H1 (cell line): ENCODE measurements around the gene DDX51. TPM values are rescaled to one million over a fixed set of nuclear protein-coding genes. Genes with fewer than 3 reads are reported as not detected.

Experiments used
- CTCF ChIA-PET: fragments of 300-600 bp; sonication (Branson Sonifier 250); formaldehyde crosslinking; loops from one replicate; lab custom pipeline; 2021; ENCODE audit not compliant: partially characterized antibody; lab: Charles Lee
- POLR2A ChIA-PET: fragments of 300-600 bp; sonication (Branson Sonifier 250); formaldehyde crosslinking; loops from one replicate; lab custom pipeline; 2021; ENCODE audit warnings: inconsistent platforms; ENCODE audit not compliant: partially characterized antibody; lab: Charles Lee
- DNase-seq, 2 experiments: peaks; one replicate each; pipeline versions ENCODE4 v3.0.0 to v3.0.0-alpha.2; 2010 to 2022; ENCODE audit warnings: low spot score in 2 of 2, low read depth in 1 of 2, mixed read lengths in 1 of 2
- FAIRE-seq: peaks from 2 replicates; lab custom pipeline; 2011; peaks lifted over from hg19 to GRCh38; lab: Jason Lieb, UNC
- H2AFZ ChIP-seq: 2 replicates; pipeline ENCODE4 v1.8.1; 2012; ENCODE audit warnings: low read length, inconsistent platforms
- H2AK5ac ChIP-seq: 2 replicates; pipeline ENCODE4 v1.6.1; 2013; ENCODE audit warnings: low read depth, low read length
- H2BK120ac ChIP-seq: replicated peaks from 2 replicates; pipeline ENCODE3; 2013; ENCODE audit warnings: low read depth, low read length, inconsistent platforms
- H2BK12ac ChIP-seq: 2 replicates; pipeline ENCODE4 v1.6.1; 2013; ENCODE audit warnings: low read depth, low read length
- H2BK15ac ChIP-seq: 2 replicates; pipeline ENCODE4 v1.6.1; 2013; ENCODE audit warnings: low read length
- H2BK20ac ChIP-seq: 2 replicates; pipeline ENCODE4 v1.6.1; 2013; ENCODE audit warnings: low read length
- H2BK5ac ChIP-seq: 2 replicates; pipeline ENCODE4 v1.6.1; 2013; ENCODE audit warnings: low read depth, low read length
- H3K14ac ChIP-seq: 2 replicates; pipeline ENCODE4 v1.6.1; 2013; ENCODE audit warnings: inconsistent platforms; ENCODE audit not compliant: insufficient read length
- H3K18ac ChIP-seq: 2 replicates; pipeline ENCODE4 v1.6.1; 2013; ENCODE audit warnings: low read length; ENCODE audit errors: extremely low read depth
- H3K23ac ChIP-seq: 2 replicates; pipeline ENCODE4 v1.6.1; 2013; ENCODE audit warnings: inconsistent platforms; ENCODE audit not compliant: insufficient read length
- H3K23me2 ChIP-seq: 2 replicates; pipeline ENCODE4 v1.6.1; 2013; ENCODE audit warnings: low read depth, low read length
- H3K27ac ChIP-seq: 2 replicates; pipeline ENCODE4 v1.6.1; 2011; ENCODE audit warnings: low read depth, low read length, inconsistent platforms
- H3K27me3 ChIP-seq, 4 experiments: replicated peaks in 1 of 4; 1 replicate in 1 of 4; 2 replicates in 3 of 4; pipeline versions ENCODE4 v1.6.1 to v1.8.1; 2011 to 2013; ENCODE audit warnings: low read length in 3 of 4, mild to moderate bottlenecking in 3 of 4, inconsistent platforms in 2 of 4, mixed read lengths in 2 of 4, moderate library complexity in 1 of 4; ENCODE audit not compliant: control insufficient read depth in 3 of 4, insufficient read depth in 3 of 4; ENCODE audit errors: extremely low read depth in 1 of 4
- H3K36me3 ChIP-seq, 4 experiments: 2 replicates each; pipeline versions ENCODE4 v1.6.1 to v1.8.1; 2011 to 2013; ENCODE audit warnings: mild to moderate bottlenecking in 4 of 4, low read length in 3 of 4, moderate library complexity in 2 of 4, control low read depth in 1 of 4, inconsistent platforms in 1 of 4; ENCODE audit not compliant: insufficient read depth in 4 of 4, control insufficient read depth in 2 of 4
- H3K4ac ChIP-seq: replicated peaks from 2 replicates; pipeline ENCODE3; 2013; ENCODE audit warnings: low read length, low read depth, mixed read lengths, inconsistent platforms; ENCODE audit not compliant: insufficient read length
- H3K4me1 ChIP-seq, 4 experiments: replicated peaks in 1 of 4; 1 replicate in 1 of 4; 2 replicates in 3 of 4; pipeline versions ENCODE4 v1.6.1 to v1.8.1; 2011 to 2013; ENCODE audit warnings: low read length in 3 of 4, inconsistent platforms in 2 of 4, mixed read lengths in 1 of 4; ENCODE audit not compliant: insufficient read depth in 4 of 4, control insufficient read depth in 3 of 4
- H3K4me2 ChIP-seq, 2 experiments: 2 replicates each; pipeline versions ENCODE4 v1.6.1 to v1.8.1; 2011 to 2013; ENCODE audit warnings: low read depth in 2 of 2, low read length in 2 of 2, control low read depth in 1 of 2, inconsistent platforms in 1 of 2, mild to moderate bottlenecking in 1 of 2; ENCODE audit not compliant: insufficient read depth in 1 of 2
- H3K4me3 ChIP-seq, 4 experiments: fragments of 200-600, 300-600 bp in 1 of 4; sonication (generic), shearing (Covaris generic), sonication (Bioruptor Twin) in 1 of 4; 2 replicates each; pipeline versions ENCODE4 v1.5.1 to v1.8.1; 2011 to 2016; ENCODE audit warnings: low read length in 4 of 4, low read depth in 3 of 4, control low read depth in 2 of 4, inconsistent platforms in 2 of 4, mild to moderate bottlenecking in 2 of 4, mixed read lengths in 1 of 4, moderate library complexity in 1 of 4; ENCODE audit not compliant: insufficient read depth in 2 of 4; ENCODE audit errors: extremely low read depth in 1 of 4
- H3K56ac ChIP-seq: replicated peaks from 2 replicates; pipeline ENCODE3; 2013; ENCODE audit warnings: low read depth, mild to moderate bottlenecking, mixed read lengths, low read length, inconsistent platforms; ENCODE audit not compliant: insufficient read length
- H3K79me1 ChIP-seq: 2 replicates; pipeline ENCODE4 v1.6.1; 2013; ENCODE audit warnings: low read depth, low read length, control low read depth
- H3K79me2 ChIP-seq, 2 experiments: 2 replicates each; pipeline versions ENCODE4 v1.6.1 to v1.8.1; 2012 to 2013; ENCODE audit warnings: low read length in 2 of 2, mild to moderate bottlenecking in 2 of 2, inconsistent platforms in 1 of 2; ENCODE audit not compliant: insufficient read depth in 2 of 2, control insufficient read depth in 1 of 2
- H3K9ac ChIP-seq, 4 experiments: replicated peaks in 1 of 4; 1 replicate in 1 of 4; 2 replicates in 3 of 4; pipeline versions ENCODE4 v1.6.1 to v1.8.1; 2011 to 2013; ENCODE audit warnings: low read depth in 3 of 4, low read length in 3 of 4, control low read depth in 2 of 4, mild to moderate bottlenecking in 2 of 4, moderate library complexity in 2 of 4, inconsistent platforms in 1 of 4; ENCODE audit errors: extremely low read depth in 1 of 4
- H3K9me3 ChIP-seq, 2 experiments: 2 replicates each; pipeline versions ENCODE4 v1.6.1 to v1.8.1; 2012 to 2013; ENCODE audit warnings: mild to moderate bottlenecking in 2 of 2, moderate library complexity in 2 of 2, control low read depth in 1 of 2, inconsistent platforms in 1 of 2, low read depth in 1 of 2, low read length in 1 of 2, mixed read lengths in 1 of 2; ENCODE audit not compliant: insufficient read depth in 2 of 2
- H4K20me1 ChIP-seq, 2 experiments: replicated peaks in 1 of 2; 2 replicates each; pipeline versions ENCODE3 to v1.8.1; 2011 to 2013; ENCODE audit warnings: inconsistent platforms in 2 of 2, low read length in 2 of 2, mild to moderate bottlenecking in 1 of 2; ENCODE audit not compliant: insufficient read depth in 2 of 2, control insufficient read depth in 1 of 2
- H4K5ac ChIP-seq: 2 replicates; pipeline ENCODE4 v1.6.1; 2013; ENCODE audit warnings: low read length, low read depth, mixed read lengths, inconsistent platforms; ENCODE audit not compliant: insufficient read length
- H4K8ac ChIP-seq: 2 replicates; pipeline ENCODE4 v1.8.0; 2013; ENCODE audit warnings: mild to moderate bottlenecking, moderate library complexity, low read length, inconsistent platforms; ENCODE audit not compliant: insufficient read depth; ENCODE audit errors: extremely low read depth
- H4K91ac ChIP-seq: replicated peaks from 2 replicates; pipeline ENCODE3; 2013; ENCODE audit warnings: low read length, mixed read lengths, inconsistent platforms; ENCODE audit not compliant: insufficient read length
- ASH2L ChIP-seq: fragments of 200-600, 300-600 bp; sonication (generic); IDR thresholded peaks from one replicate; pipeline ENCODE4 v1.7.1; 2017; ENCODE audit warnings: low read length
- CHD2 ChIP-seq: IDR thresholded peaks from 2 replicates; pipeline ENCODE4 v1.6.1; 2012; ENCODE audit warnings: low read length, improper control_type of control experiment
- CREB1 ChIP-seq: IDR thresholded peaks from 2 replicates; pipeline ENCODE4 v1.6.1; 2012; ENCODE audit warnings: inconsistent platforms
- KDM5A ChIP-seq: fragments of 200-600 bp; IDR thresholded peaks from 2 replicates; pipeline ENCODE4 v1.7.1; 2012; ENCODE audit warnings: mild to moderate bottlenecking, low read length, inconsistent platforms, mixed read lengths
- MAFK ChIP-seq: IDR thresholded peaks from 2 replicates; pipeline ENCODE4 v1.6.1; 2012; ENCODE audit warnings: low read depth, mild to moderate bottlenecking, improper control_type of control experiment, low read length
- SP1 ChIP-seq: IDR thresholded peaks from 2 replicates; pipeline ENCODE4 v1.6.1; 2011; ENCODE audit warnings: low read depth, low read length
- WGBS, 2 experiments: shearing (Covaris generic) in 1 of 2; methylation state at CpG; one replicate each; pipeline versions ENCODE4 v1.1.6 to v1.1.7; 2013 to 2015; ENCODE audit warnings: low lambda C conversion rate in 2 of 2, mixed read lengths in 2 of 2, inconsistent platforms in 1 of 2, low coverage in 1 of 2, missing lambda C conversion rate in 1 of 2; ENCODE audit not compliant: insufficient replicate concordance in 2 of 2, insufficient coverage in 1 of 2, insufficient read length in 1 of 2; ENCODE audit errors: extremely low coverage in 1 of 2, missing lambda C conversion rate in 1 of 2; 5-methylcytosine and 5-hydroxymethylcytosine counted together
- polyA plus RNA-seq, 7 experiments: library from polyadenylated mRNA; depleted of rRNA in 3 of 7; stranded (reverse) in 5 of 7; unstranded in 2 of 7; fragments of >200 nt in 5 of 7; fragments of 200-250 nt in 2 of 7; gene quantifications; 1 replicate in 5 of 7; 2 replicates in 1 of 7; 4 replicates in 1 of 7; pipeline versions ENCODE4 v1.2.1 to v1.2.3, GENCODE V29; 2011 to 2013; ENCODE audit warnings: missing spikeins in 2 of 7, mixed read lengths in 2 of 7
- total RNA-seq: library from RNA; stranded (reverse); fragmentation: NEBNext Ultra II Directional; extraction: Animal tissue kit (Norgen Biotek cat#: 25700); gene quantifications from 2 replicates; pipeline ENCODE4 v1.2.1, GENCODE V29; 2021

The DDX51 gene
- total and polyA plus RNA-seq, 2 of the 8 experiments (the other 6 are each of a cell fraction or from before 2014, with no cell fraction given) = 11.2 to 24.4 TPM

DNA sequence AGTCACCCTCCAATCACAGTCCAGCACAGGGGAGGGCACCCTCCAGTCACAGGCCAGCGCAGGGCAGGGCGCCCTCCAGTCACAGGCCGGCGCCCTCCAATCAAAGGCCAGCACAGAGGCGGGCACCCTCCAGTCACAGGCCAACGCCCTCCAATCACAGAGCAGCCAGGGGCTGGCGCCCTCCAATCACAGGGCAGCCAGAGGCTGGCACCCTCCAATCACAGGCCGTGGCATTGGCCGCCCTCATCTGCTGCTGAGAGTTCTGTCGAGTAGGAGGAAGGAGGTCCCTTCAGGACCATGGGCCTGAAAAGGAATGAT, 26.6 kb downstream of the DDX51 start:
- Histone ChIP-seq H2AK5ac (no peak overlapping the region), H3K79me1 (no peaks in the 10 kb centered on the region)
- no peak for FAIRE-seq
- TF ChIP-seq CHD2 (peak; percentile 79), MAFK (peak; percentile 14; the same call in 1 of the 2 replicates), SP1 (peak; percentile 92), CREB1 (peak; percentile 56; the same call in 1 of the 2 replicates), ASH2L (no peak), KDM5A (no peak)
- TF ChIP-seq, all 59 proteins: peak for 4
- H2BK120ac ChIP-seq = no peak overlapping the region
- no peak overlapping the region for H4K91ac ChIP-seq
- no peak overlapping the region for H3K4me2 ChIP-seq
- no peak overlapping the region for H3K4ac ChIP-seq
- H2BK12ac ChIP-seq = no peak overlapping the region
- no peak overlapping the region for H3K18ac ChIP-seq
- no peak overlapping the region for H3K56ac ChIP-seq
- no peak overlapping the region for H2AFZ ChIP-seq
- no peak overlapping the region for H2BK5ac ChIP-seq
- CTCF ChIA-PET = no interaction called here
- H4K20me1 ChIP-seq = peaks cover 0 to 2% of the 10 kb centered on the region in 2 experiments
- H3K23me2 ChIP-seq = no peaks in the 10 kb centered on the region
- POLR2A ChIA-PET = interaction anchor here (0.9 to 1.3 kb wide), 3 partner anchors 9 to 22 kb away, joined by 3 read pairs; no protein-coding TSS in a partner anchor
- H3K4me3 ChIP-seq = no peak overlapping the region
- H3K23ac ChIP-seq = no peak overlapping the region
- peaks cover 7 to 19% (median 15%) of the 10 kb centered on the region in 4 experiments for H3K36me3 ChIP-seq
- H4K8ac ChIP-seq = no peak overlapping the region
- no peaks in the 10 kb centered on the region for H3K27me3 ChIP-seq
- H2BK15ac ChIP-seq = no peak overlapping the region
- H3K4me1 ChIP-seq = no peaks in the 10 kb centered on the region; a peak in 2 of 7 replicates
- no peak for DNase-seq
- no peaks in the 10 kb centered on the region for H3K79me2 ChIP-seq
- WGBS, 2 experiments = 91% methylated on average over 10 of the region's 10 CpGs; no CpG with 5 or more reads in 1 of the 2 experiments
- no peak overlapping the region for H3K14ac ChIP-seq
- H3K27ac ChIP-seq = no peak overlapping the region
- no peak overlapping the region for H3K9ac ChIP-seq
- no peak overlapping the region for H2BK20ac ChIP-seq
- no peaks in the 10 kb centered on the region; a peak in 1 of 4 replicates for H3K9me3 ChIP-seq
- H4K5ac ChIP-seq = no peak overlapping the region
